ENCODE data around the gene ARFGEF3.

The ARFGEF3 gene

GRCh38 chr6:138242987-138243592 lies 81.4 kb downstream of the ARFGEF3 start:
- no peak for ATAC-seq
- DNase-seq = no peak

DNA sequence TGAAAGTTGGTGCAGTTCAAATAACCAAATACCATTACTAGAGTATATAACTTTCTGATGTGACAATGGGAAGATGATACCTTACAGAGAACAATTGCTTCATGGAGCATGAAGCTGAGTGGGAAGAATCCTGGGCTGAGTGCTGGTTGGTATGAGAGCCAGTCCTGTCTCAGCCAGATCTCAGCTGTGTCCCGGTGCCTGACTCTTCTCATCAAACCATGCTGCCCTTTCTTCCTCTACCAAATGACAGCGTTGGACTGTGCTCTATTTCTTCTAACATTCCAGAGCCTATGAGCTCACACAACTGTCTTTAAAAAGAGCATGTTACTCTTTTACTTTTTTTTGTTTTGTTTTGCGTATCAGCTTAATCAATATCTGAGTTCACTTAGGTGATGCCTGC lies 84.0 kb downstream of the ARFGEF3 start:
- DNase-seq (no peak), ATAC-seq (no peak)

DNA sequence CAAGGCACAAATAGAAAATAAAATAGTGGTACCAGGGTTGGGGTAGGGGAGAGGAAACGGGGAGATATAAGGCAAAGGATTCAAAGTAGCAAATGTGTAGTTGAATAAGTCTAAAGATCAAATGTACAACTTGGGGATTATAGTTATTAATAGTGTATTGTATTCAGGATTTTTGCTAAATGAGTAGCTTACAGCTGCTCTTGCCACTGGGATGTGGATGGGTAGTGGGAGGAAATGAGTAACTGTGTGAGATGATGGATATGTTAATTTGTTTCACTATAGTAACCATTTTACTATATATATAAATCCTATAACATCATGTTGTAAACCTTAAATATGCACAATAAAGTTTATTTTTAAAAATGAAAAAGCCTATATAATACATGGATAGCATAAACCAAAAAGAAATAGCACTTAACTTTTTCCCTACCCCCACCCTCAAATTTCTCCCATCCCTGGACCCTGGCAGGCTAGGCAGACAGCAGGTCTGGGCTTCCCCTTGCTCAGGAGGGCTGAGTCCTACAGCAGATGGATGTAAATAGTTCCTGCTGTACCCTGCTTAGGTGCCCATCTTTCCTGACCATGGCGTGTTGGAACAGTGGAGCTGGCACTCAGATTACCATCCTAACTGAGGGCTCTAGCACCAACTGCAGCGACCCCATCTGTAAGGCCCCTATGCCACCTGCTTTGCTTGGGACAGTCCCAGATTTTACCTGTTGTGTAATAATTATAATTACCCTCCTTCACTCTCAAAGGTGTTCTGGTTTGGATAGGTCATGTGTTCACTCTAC lies 85.1 kb downstream of the ARFGEF3 start:
- ATAC-seq (no peak), DNase-seq (no peak)

DNA sequence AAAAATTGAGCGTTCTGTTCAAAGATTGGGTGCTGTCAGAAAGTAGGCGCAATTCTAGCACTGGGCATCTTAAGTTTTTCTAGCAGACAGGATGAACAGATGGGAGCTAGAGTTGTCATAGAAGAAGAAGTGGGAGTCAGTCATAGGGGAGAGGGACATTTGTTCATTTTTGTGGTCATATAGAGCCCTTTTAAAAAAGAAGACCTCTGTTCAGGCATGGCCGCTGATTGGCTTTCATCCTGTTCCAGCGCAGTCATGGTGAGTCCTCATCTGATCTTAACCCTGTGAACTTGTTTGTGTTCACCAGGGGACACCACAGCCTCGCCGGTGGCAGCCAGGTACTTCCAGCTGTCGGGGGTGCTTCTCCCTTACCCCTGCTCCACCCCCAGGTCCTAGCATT lies 86.3 kb downstream of the ARFGEF3 start:
- no peak for DNase-seq
- no peak for ATAC-seq

DNA sequence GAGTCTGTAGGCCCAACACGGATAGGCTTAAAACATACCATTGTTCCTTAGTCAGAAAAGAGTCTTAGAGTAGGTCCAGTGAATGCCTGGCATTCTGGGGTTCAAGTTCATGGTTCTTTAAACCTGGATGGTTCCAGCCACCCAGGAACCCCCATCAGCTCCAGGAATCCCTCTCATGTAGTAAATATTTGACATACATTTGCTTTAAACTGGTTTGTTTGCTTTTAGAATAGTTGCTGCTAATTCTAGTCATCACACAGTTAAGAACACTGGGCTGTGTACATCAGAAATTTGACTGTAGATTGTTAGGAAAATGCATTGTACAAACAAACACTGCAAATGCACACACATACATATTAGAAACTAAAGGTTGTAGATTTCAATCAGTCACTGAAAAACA lies 87.1 kb downstream of the ARFGEF3 start:
- no peak for DNase-seq

GRCh38 chr6:138250053-138250452 lies 88.3 kb downstream of the ARFGEF3 start:
- no peak for ATAC-seq
- no peak for DNase-seq

More for the DNA sequence above, 87.1 kb downstream of the ARFGEF3 start:
- ATAC-seq = no peak

DNA sequence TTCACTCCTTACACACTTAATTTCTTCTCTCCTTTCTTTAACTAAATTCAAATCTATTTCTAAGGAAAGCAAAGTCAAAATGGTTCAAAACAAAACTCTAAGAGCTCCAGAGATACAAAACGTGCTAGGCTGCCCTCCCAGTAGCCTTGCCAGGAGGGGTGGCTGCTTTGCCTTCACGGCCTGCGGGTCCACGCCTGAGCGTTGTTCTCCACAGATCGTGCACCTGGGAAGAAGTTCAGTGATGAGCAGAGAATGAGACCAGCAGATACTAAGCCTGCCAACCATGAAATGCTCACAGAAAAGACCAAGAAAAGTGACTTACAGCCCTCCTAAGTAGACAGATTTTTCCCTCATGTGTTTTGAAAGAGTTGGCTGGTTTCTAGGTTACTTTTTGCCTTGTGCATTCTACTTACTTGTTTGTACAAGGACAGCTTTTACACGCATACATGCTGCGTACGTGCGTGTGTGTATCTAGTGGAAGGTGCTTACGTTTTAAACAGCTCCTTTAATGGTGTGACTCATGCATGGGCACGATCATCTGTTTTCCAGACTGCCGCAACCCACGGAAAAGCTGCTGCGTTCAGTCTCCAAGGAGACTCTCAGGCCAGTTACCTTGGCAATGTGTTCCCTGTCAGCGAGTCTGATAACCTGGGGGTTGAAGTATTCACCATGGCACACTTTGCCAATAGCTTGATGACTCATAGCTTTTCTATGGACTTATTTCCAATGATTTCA lies 88.9 kb downstream of the ARFGEF3 start:
- ATAC-seq (no peak), DNase-seq (no peak)

DNA sequence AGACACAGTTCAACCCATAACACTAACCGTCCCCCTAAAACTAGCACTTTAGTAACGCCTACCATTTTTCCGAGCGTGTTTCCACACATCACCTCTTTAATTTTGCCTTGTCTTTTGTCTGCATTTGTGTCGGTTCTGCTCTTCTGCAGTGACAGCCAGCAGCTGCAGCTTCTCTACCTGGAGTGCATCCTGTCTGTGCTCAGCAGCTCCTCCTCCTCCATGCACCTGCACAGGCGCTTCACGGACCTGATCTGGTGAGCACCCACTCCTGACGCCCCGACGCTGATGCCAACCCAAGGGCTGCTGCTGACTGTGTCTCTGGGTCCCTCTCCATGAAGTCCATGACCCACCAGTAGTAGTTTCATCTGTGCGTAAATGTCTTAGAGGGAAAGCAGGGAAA lies 92.0 kb downstream of the ARFGEF3 start:
- ATAC-seq (no peak), DNase-seq (no peak)

DNA sequence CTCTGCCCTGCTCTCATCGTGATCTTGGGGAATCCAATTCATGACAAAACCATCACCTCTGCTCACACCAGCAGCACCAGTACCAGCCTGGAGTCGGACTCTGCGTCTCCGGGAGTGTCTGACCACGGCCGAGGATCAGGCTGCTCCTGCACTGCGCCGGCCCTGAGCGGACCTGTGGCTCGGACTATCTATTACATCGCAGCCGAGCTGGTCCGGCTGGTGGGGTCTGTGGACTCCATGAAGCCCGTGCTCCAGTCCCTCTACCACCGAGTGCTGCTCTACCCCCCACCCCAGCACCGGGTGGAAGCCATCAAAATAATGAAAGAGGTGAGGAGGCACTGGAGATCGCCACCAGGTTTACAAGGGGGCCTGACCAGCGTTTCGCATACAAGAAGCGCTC lies 93.7 kb downstream of the ARFGEF3 start:
- DNase-seq = no peak
- no peak for ATAC-seq

DNA sequence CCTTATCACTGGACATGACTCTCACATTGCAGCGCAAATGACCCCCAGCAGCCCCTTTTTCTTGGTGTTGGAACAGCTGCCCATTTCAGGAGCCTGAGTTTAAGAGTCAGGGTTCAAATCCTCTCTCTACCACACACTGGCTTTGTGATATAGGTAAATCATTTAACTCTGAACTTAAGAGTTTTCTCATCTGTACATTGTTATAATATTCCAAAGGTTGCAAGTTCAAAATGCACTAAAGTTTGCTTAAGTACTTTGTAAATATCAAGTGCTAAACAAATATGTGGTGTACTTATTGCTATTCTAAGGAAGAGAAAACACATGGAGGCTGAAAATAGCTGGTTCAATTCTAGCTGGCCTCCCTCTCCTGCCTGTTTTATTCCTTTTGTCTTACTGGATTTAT lies 95.9 kb downstream of the ARFGEF3 start:
- no peak for ATAC-seq

GRCh38 chr6:138258197-138258596 lies 96.5 kb downstream of the ARFGEF3 start:
- DNase-seq (no peak), ATAC-seq (no peak)

More for the DNA sequence above, 95.9 kb downstream of the ARFGEF3 start:
- DNase-seq = no peak

- DNase-seq = no peak
- no peak for ATAC-seq
These were observed 97.3 kb downstream of the ARFGEF3 start for GRCh38 chr6:138258991-138259390.

DNA sequence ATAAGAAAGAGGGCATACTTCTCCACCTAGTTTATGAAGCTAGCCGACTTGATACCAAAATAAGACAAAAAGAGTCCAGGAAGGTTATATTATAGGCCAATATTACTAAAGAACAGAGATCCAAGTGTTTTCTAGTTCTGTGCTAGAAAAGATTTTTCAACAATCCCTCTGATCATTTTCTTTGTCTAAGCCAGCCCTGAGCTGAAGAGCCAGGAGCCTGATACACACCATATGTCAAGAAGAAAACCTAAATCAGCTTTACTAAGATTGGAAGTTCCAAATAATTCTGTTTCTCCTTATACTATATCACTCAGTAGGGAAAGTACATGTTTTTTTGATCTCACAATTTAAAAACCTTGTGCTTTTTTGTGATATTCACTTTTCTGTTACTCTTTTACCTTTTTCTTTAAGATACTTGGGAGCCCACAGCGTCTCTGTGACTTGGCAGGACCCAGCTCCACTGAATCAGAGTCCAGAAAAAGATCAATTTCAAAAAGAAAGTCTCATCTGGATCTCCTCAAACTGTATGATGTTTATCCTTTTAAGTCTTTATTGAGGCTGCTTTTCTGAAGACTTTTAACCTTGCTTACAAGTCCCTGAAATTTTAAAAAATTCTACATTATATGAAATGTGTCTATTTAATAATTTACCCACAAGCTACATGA lies 99.5 kb downstream of the ARFGEF3 start:
- DNase-seq (no peak), ATAC-seq (no peak)

- DNase-seq (no peak), ATAC-seq (no peak)
These were observed 102.2 kb downstream of the ARFGEF3 start for GRCh38 chr6:138263963-138264362.

GRCh38 chr6:138264372-138264880 lies 102.7 kb downstream of the ARFGEF3 start:
- ATAC-seq (no peak), DNase-seq (no peak)

DNA sequence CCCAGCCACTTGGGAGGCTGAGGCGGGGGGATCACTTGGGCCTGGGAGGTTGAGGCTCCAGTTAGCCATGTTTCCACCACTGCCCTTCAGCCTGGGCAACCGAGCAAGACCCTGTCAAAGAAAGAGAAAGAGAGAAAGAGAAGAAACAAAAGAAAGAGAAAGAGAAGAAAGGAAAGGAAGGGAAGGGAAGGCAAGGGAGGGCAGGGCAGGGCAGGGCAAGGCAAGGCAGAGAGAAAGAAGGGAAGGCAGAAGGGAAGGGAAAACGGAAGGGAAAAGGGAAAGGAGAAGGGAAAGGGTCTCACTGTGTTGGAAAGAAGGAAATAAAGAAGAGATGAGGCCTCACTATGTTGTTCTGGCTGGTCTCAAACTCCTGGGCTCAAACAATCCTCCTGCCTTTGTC lies 104.4 kb downstream of the ARFGEF3 start:
- DNase-seq (no peak), ATAC-seq (no peak)

- no peak for ATAC-seq
These were observed 106.5 kb downstream of the ARFGEF3 start for GRCh38 chr6:138267971-138268895.

GRCh38 chr6:138271451-138271850 lies 109.7 kb downstream of the ARFGEF3 start:
- no peak for ATAC-seq
- DNase-seq = no peak

More at GRCh38 chr6:138267971-138268895, 106.5 kb downstream of the ARFGEF3 start:
- DNase-seq = no peak

- no peak for DNase-seq
These were observed 111.0 kb downstream of the ARFGEF3 start for GRCh38 chr6:138272533-138273315.

DNA sequence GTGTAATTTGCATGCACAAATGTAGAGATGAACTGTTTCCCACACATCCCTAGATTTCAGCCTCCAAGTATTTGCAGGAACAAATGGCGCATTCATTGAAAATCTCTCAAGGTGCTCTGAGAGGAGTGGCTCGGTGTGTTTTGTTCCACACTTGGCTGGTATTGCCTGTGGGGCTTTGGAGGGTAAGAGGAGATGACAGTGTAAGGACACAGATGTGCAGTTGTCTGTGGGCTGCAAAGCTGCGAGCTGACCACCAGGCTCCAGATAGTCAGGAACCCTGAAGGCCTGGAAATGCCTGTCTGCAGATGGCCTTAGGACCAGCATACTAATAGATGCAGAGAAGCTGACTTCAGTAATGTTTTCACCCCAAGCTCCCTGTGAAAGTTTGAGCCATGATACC lies 114.2 kb downstream of the ARFGEF3 start:
- ATAC-seq = no peak
- DNase-seq = no peak

More at GRCh38 chr6:138272533-138273315, 111.0 kb downstream of the ARFGEF3 start:
- ATAC-seq = no peak
